Upper lobe of right lung (tissue), 1 donor: ENCODE results near the gene SLCO1B3. TPM values are rescaled to one million over a fixed set of nuclear protein-coding genes. Genes with fewer than 3 reads are reported as not detected.
A peak's percentile ranks its signal among the peaks of the same experiment; 100 is the strongest.

Experiments used
- ATAC-seq: fragments of 200-7000 bp; cut with Tn5 transposase; one replicate; pipeline ENCODE4 v1.9.1; 2020; ENCODE audit warnings: mild to moderate bottlenecking, moderate library complexity
- DNase-seq: peaks from one replicate; pipeline ENCODE4 v3.0.0-alpha.2; 2020
- H3K27ac ChIP-seq: fragments of 200-600 bp; one replicate; pipeline ENCODE4 v1.8.0; 2022
- H3K27me3 ChIP-seq: fragments of 200-600 bp; one replicate; pipeline ENCODE4 v1.8.0; 2022; ENCODE audit warnings: mild to moderate bottlenecking
- H3K36me3 ChIP-seq: fragments of 200-600 bp; one replicate; pipeline ENCODE4 v1.8.0; 2022
- H3K4me1 ChIP-seq: fragments of 200-600 bp; one replicate; pipeline ENCODE4 v1.8.0; 2022
- H3K4me3 ChIP-seq: fragments of 200-600 bp; one replicate; pipeline ENCODE4 v1.8.0; 2022; ENCODE audit warnings: mild to moderate bottlenecking
- H3K9me3 ChIP-seq: fragments of 200-600 bp; one replicate; pipeline ENCODE4 v1.8.0; 2022
- intact Hi-C: fragments of 100-400 bp; cut with DNase I; formaldehyde crosslinking; loops from one replicate; pipeline ENCODE4 v1.11.0; 2022
- total RNA-seq: library from RNA; stranded (reverse); fragmentation: NEBNext Ultra II Directional; extraction: Animal tissue kit (Norgen Biotek cat#: 25700); gene quantifications from one replicate; pipeline ENCODE4 v1.2.1, GENCODE V29; 2021
- TF ChIP-seq, protein P1 (sequence below): fragments of 200-600 bp; IDR thresholded peaks from one replicate; pipeline ENCODE4 v1.8.0; 2022; ENCODE audit warnings: antibody characterized with exemption
- donor health status: DM: no; HTN: yes; CAD: no; lungs with severe emphysema.

SLCO1B3 gene
- total RNA-seq, 1 donor from 2014 or later: not detected

DNA sequence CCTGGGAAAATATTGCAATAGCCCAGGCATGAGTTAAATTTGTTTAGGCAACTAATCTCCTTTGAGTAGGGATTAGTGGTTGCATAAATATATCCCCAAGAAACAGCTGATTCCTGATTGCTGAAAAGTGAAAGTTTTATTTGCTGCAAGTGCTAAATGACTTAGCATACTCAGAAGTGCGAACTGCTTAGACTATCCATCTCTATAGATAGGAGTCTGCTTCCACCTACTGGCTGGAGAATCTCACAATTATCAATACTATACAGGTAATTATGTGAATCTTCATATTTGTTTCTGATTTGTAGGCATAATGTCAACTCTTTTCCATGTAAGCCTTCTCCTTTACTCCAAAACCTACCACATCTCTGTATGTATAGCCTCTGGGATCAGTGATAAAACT lies 12.0 kb upstream of the SLCO1B3 start:
- intact Hi-C loops: no loop called here
- DNase-seq: no peak

DNA sequence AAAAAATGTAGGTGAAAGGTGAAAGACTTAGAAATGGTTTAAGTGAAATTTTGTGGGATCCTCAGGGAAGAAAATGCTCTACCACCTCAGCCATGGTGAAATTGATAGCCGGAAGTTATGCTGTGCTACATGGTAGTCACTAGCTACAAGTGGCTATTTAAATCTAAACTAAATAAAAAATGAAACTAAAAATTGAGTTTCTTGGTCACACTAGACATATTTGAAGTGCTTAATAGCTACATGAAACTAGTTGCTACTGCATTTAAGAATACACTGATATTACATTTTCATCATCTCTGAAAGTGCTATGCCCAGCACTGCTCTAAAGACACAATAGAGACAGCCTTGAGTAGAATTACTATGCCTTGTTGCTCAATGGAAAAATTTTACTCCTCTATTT lies 10.3 kb upstream of the SLCO1B3 start:
- no peaks in the 10 kb centered on the region for H3K4me1 ChIP-seq
- ATAC-seq (no peak), DNase-seq (no peak)
- H3K36me3 ChIP-seq: no peaks in the 10 kb centered on the region
- intact Hi-C loops: no loop called here
- no peaks in the 10 kb centered on the region for H3K9me3 ChIP-seq
- TF ChIP-seq, protein P1, sequence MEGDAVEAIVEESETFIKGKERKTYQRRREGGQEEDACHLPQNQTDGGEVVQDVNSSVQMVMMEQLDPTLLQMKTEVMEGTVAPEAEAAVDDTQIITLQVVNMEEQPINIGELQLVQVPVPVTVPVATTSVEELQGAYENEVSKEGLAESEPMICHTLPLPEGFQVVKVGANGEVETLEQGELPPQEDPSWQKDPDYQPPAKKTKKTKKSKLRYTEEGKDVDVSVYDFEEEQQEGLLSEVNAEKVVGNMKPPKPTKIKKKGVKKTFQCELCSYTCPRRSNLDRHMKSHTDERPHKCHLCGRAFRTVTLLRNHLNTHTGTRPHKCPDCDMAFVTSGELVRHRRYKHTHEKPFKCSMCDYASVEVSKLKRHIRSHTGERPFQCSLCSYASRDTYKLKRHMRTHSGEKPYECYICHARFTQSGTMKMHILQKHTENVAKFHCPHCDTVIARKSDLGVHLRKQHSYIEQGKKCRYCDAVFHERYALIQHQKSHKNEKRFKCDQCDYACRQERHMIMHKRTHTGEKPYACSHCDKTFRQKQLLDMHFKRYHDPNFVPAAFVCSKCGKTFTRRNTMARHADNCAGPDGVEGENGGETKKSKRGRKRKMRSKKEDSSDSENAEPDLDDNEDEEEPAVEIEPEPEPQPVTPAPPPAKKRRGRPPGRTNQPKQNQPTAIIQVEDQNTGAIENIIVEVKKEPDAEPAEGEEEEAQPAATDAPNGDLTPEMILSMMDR: no peak
- no peaks in the 10 kb centered on the region for H3K27me3 ChIP-seq
- H3K4me3 ChIP-seq: no peak overlapping the region
- H3K27ac ChIP-seq: no peak overlapping the region

More for the DNA sequence above, 12.0 kb upstream of the SLCO1B3 start:
- H3K4me1 ChIP-seq: no peaks in the 10 kb centered on the region
- no peak overlapping the region for H3K4me3 ChIP-seq
- no peaks in the 10 kb centered on the region for H3K9me3 ChIP-seq
- no peak overlapping the region for H3K27ac ChIP-seq
- no peaks in the 10 kb centered on the region for H3K36me3 ChIP-seq
- peak; percentile 56 for ATAC-seq
- TF ChIP-seq, protein P1: peak; percentile 37
- H3K27me3 ChIP-seq: no peaks in the 10 kb centered on the region

DNA sequence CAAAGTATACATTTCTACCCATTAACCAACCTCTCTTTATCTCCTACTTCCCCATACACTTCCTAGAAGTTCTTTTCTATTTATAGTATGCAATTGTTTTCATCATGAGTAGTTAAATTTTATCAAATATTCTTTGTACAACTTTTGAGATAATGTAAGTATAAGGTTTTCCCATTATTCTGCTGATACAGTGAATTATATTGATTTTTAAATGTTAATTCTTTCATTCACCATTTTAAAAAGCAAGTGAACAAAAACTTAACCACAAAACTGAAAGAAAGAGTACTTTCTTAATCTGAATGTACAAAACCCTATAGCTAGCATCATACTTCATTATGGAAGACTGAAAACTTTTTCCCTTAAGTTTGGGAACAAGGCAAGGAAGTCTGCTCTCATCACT lies 9.5 kb upstream of the SLCO1B3 start:
- Histone ChIP-seq H3K36me3 (no peaks in the 10 kb centered on the region), H3K27ac (no peak overlapping the region), H3K27me3 (no peaks in the 10 kb centered on the region), H3K4me3 (no peak overlapping the region), H3K4me1 (no peaks in the 10 kb centered on the region), H3K9me3 (no peaks in the 10 kb centered on the region)
- no peak for DNase-seq
- no peak for ATAC-seq
- TF ChIP-seq, protein P1: no peak
- intact Hi-C loops: no loop called here

DNA sequence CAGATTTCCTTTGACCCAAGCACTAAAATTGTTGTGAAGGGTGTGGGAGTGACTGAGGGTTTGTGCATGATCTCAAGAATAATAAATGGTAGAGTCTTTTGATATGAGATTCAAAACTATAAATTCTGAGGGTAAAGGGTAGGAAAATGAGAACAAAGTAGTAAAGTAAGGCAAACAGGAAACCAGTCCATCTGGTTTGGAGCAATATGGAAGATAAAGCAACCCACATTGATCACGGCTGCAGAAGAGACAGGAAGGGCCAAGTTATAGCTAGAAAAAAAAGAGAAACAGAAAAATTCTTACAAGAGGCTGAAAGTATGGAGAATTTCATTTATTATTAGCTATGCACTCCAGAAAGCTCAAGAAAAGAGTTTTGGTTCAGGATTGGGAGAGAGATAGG lies 4.6 kb upstream of the SLCO1B3 start:
- intact Hi-C loops: no loop called here
- Histone ChIP-seq H3K9me3 (no peaks in the 10 kb centered on the region), H3K27ac (no peak overlapping the region), H3K27me3 (no peaks in the 10 kb centered on the region), H3K4me3 (no peak overlapping the region), H3K36me3 (no peaks in the 10 kb centered on the region), H3K4me1 (no peaks in the 10 kb centered on the region)
- DNase-seq: no peak
- ATAC-seq: no peak
- TF ChIP-seq, protein P1: no peak

DNA sequence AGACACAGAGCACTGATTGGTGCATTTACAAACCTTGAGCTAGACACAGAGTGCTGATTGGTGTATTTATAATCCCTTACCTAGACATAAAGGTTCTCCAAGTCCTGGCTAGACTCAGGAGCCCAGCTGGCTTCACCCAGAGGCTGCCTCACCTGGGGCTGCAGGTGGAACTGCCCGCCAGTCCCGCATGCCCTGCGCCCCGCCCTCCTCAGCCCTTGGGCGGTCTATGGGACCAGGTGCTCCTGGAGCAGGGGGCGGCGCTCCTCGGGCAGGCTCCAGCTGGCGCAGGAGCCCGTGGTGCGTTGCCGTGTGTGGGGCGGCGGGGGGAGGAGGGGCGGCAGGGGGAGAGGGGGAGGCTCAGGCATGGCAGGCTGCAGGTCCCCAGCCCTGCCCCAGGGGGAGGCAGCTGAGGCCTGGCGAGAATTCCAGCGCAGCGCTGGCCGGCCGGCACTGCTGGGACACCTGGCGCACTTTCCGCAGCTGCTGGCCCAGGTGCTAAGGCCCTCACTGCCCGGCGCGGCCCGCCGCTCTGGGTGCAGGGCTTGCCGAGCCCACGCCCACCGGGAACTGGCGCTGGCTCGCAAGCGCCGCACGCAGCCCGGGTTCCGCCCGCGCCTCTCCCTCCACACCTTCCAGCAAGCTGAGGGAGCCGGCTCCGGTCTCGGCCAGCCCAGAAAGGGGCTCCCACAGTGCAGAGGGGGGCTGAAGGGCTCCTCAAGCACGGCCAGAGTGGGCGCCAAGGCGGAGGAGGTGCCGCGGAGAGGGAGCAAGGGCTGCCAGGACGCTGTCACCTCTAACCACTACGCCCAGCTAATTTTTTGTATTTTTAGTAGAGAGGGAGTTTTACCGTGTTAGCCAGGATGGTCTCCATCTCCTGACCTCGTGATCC lies 3.1 kb upstream of the SLCO1B3 start:
- no peaks in the 10 kb centered on the region for H3K27me3 ChIP-seq
- TF ChIP-seq, protein P1: no peak
- DNase-seq: no peak
- no peaks in the 10 kb centered on the region for H3K9me3 ChIP-seq
- H3K27ac ChIP-seq: no peak overlapping the region
- peak; percentile 40 for ATAC-seq
- intact Hi-C loops: no loop called here
- no peaks in the 10 kb centered on the region for H3K4me1 ChIP-seq
- no peaks in the 10 kb centered on the region for H3K36me3 ChIP-seq
- H3K4me3 ChIP-seq: no peak overlapping the region
